NCI-H2196 (cell line): ENCODE data around the gene TOE1.
A peak's percentile ranks its signal among the peaks of the same experiment; 100 is the strongest.

Experiments used
- DNase-seq: peaks from one replicate; lab custom pipeline; 2025; ENCODE audit not compliant: unreplicated experiment; lab: John Stamatoyannopoulos, UW

Gene TOE1

GRCh38 chr1:45326627-45327623 lies 13.0 kb upstream of the TOE1 start, which contains the start of gene HPDL:
Gene HPDL (plus strand): TSS chr1:45326895. CDS start chr1:45327149, 254 bp downstream.
- DNase-seq = no peak

- DNase-seq = no peak
These were observed 12.1 kb upstream of the TOE1 start for GRCh38 chr1:45327644-45328515.

- no peak for DNase-seq
These were observed 11.3 kb upstream of the TOE1 start for GRCh38 chr1:45328680-45329079.

- DNase-seq = no peak
These were observed 10.5 kb upstream of the TOE1 start for GRCh38 chr1:45329445-45329844.

GRCh38 chr1:45331436-45332345 lies 8.3 kb upstream of the TOE1 start:
- no peak for DNase-seq

- DNase-seq = no peak
These were observed 7.6 kb upstream of the TOE1 start for GRCh38 chr1:45332346-45332720.

- DNase-seq = no peak
These were observed 5.4 kb upstream of the TOE1 start for GRCh38 chr1:45334308-45335245.

- no peak for DNase-seq
These were observed 4.1 kb upstream of the TOE1 start for GRCh38 chr1:45335855-45336324.

- DNase-seq = no peak
These were observed 2.2 kb upstream of the TOE1 start for GRCh38 chr1:45337630-45338325.

GRCh38 chr1:45340816-45341466 lies 971 bp downstream of the TOE1 start:
- DNase-seq = no peak

- no peak for DNase-seq
These were observed 4.5 kb downstream of the TOE1 start for GRCh38 chr1:45344499-45344898.

GRCh38 chr1:45345014-45345413 lies 5.0 kb downstream of the TOE1 start:
- DNase-seq = no peak

GRCh38 chr1:45346473-45346872 lies 6.5 kb downstream of the TOE1 start:
- no peak for DNase-seq

- DNase-seq = no peak
These were observed 8.1 kb downstream of the TOE1 start for GRCh38 chr1:45348020-45348419.

- no peak for DNase-seq
These were observed 8.6 kb downstream of the TOE1 start for GRCh38 chr1:45348609-45348965.

- DNase-seq = peak; percentile 25
These were observed 9.2 kb downstream of the TOE1 start for GRCh38 chr1:45348966-45349677.

GRCh38 chr1:45351508-45351907 lies 11.5 kb downstream of the TOE1 start:
- no peak for DNase-seq

GRCh38 chr1:45353685-45354084 lies 13.7 kb downstream of the TOE1 start:
- DNase-seq = no peak
